ENCODE data around the gene SPINK9. TPM values are rescaled to one million over a fixed set of nuclear protein-coding genes. Genes with fewer than 3 reads are reported as not detected.

The SPINK9 gene
- not detected for total RNA-seq

GRCh38 chr5:148335259-148335658 is at the start of gene SPINK9:
Gene SPINK9, plus strand, starts transcription at chr5:148335559. Its CDS starts 55 bp downstream, at chr5:148335614.
- H3K27me3 ChIP-seq: no peaks in the 10 kb centered on the region
- peak within 1 kb of the TSS in 2 of 4 donors; percentile 68 to 72 for H3K27ac ChIP-seq
- H3K36me3 ChIP-seq: no peaks in the 10 kb centered on the region
- no peak for TF ChIP-seq POLR2A (IDR thresholded peaks at IDR 0.05)
- intact Hi-C loops (cut with DNase I): no loop called here
- no peaks in the 10 kb centered on the region for H3K9me3 ChIP-seq
- DNase-seq: no peak
- H3K4me3 ChIP-seq: no peak within 1 kb of the TSS
- no peaks in the 10 kb centered on the region for H3K4me1 ChIP-seq
- 72 to 91% methylated on average over 3 of the region's 3 CpGs for WGBS, 2 donors

- Histone ChIP-seq H3K9me3 (no peaks in the 10 kb centered on the region), H3K27me3 (no peaks in the 10 kb centered on the region), H3K36me3 (no peaks in the 10 kb centered on the region), H3K4me3 (no peak overlapping the region), H3K27ac (no peak overlapping the region), H3K4me1 (peaks cover 0 to 6% (median 0%) of the 10 kb centered on the region in 3 donors)
- DNase-seq: no peak
- intact Hi-C loops (cut with DNase I): no loop called here
- WGBS, 2 donors: 59 to 71% methylated on average over 6 of the region's 6 CpGs
- TF ChIP-seq CTCF (IDR thresholded peaks at IDR 0.05) (peak in 5 of 6 experiments; percentile 24 to 68 (median 48)), POLR2A (IDR thresholded peaks at IDR 0.05) (no peak)
Measured at GRCh38 chr5:148290271-148291195, 44.8 kb upstream of the SPINK9 start.

GRCh38 chr5:148297731-148298130 is 37.6 kb upstream of the SPINK9 start:
- intact Hi-C loops (cut with DNase I): no loop called here

GRCh38 chr5:148306446-148306845 is 28.9 kb upstream of the SPINK9 start:
- peaks cover 0 to 12% (median 0%) of the 10 kb centered on the region in 3 donors for H3K4me1 ChIP-seq
- H3K27ac ChIP-seq: no peak overlapping the region
- H3K36me3 ChIP-seq: no peaks in the 10 kb centered on the region
- intact Hi-C loops (cut with DNase I): no loop called here
- no peak overlapping the region for H3K4me3 ChIP-seq
- H3K9me3 ChIP-seq: peaks cover 0 to 6% (median 4%) of the 10 kb centered on the region in 3 donors
- no peaks in the 10 kb centered on the region for H3K27me3 ChIP-seq
- 92% methylated on average over 1 of the region's 1 CpG for WGBS, 2 donors
- DNase-seq: no peak
- TF ChIP-seq POLR2A (IDR thresholded peaks at IDR 0.05) (no peak), CTCF (IDR thresholded peaks at IDR 0.05) (no peak)

More at GRCh38 chr5:148297731-148298130, 37.6 kb upstream of the SPINK9 start:
- Histone ChIP-seq H3K4me3 (no peak overlapping the region), H3K4me1 (no peaks in the 10 kb centered on the region), H3K36me3 (no peaks in the 10 kb centered on the region), H3K27ac (no peak overlapping the region), H3K9me3 (no peaks in the 10 kb centered on the region), H3K27me3 (no peaks in the 10 kb centered on the region)
- WGBS, 2 donors: 62 to 63% methylated on average over 4 of the region's 4 CpGs
- no peak for DNase-seq
- TF ChIP-seq POLR2A (IDR thresholded peaks at IDR 0.05): no peak
- no peak for TF ChIP-seq CTCF (IDR thresholded peaks at IDR 0.05)

GRCh38 chr5:148309019-148309418 is 26.3 kb upstream of the SPINK9 start:
- DNase-seq: no peak
- H3K4me3 ChIP-seq: no peak overlapping the region
- 60 to 71% methylated on average over 3 of the region's 3 CpGs for WGBS, 2 donors
- TF ChIP-seq POLR2A (IDR thresholded peaks at IDR 0.05): no peak
- TF ChIP-seq CTCF (IDR thresholded peaks at IDR 0.05): no peak
- peaks cover 0 to 17% (median 0%) of the 10 kb centered on the region in 3 donors for H3K4me1 ChIP-seq
- no peaks in the 10 kb centered on the region for H3K27me3 ChIP-seq
- no peaks in the 10 kb centered on the region for H3K36me3 ChIP-seq
- H3K27ac ChIP-seq: peak overlapping the region in 3 of 4 donors; percentile 15 to 54 (median 49)
- intact Hi-C loops (cut with DNase I): no loop called here
- peaks cover 0 to 6% (median 4%) of the 10 kb centered on the region in 3 donors for H3K9me3 ChIP-seq
